GM19372 (cell line): ENCODE measurements around the gene FGF6.
"Not testable (repeated sequence)": the region's sequence is repeated elsewhere in the genome, so short reads cannot be mapped to it uniquely, and the experiment has no call there.

Experiments used
- ATAC-seq: cut with Tn5 transposase; IDR thresholded peaks from one replicate; pipeline ENCODE4 v1.9.1; 2021; ENCODE audit warnings: mild to moderate bottlenecking, low read depth, moderate library complexity; ENCODE audit not compliant: unreplicated experiment

The FGF6 gene

GRCh38 chr12:4421590-4422031, 24.0 kb downstream of the FGF6 start:
- no peak for ATAC-seq

- ATAC-seq = no peak
Measured at GRCh38 chr12:4420138-4420670, 25.4 kb downstream of the FGF6 start.

- ATAC-seq = no peak
Measured at GRCh38 chr12:4418913-4419312, 26.7 kb downstream of the FGF6 start.

GRCh38 chr12:4417936-4418335, 27.7 kb downstream of the FGF6 start:
- ATAC-seq = no peak

- no peak for ATAC-seq
Measured at GRCh38 chr12:4417455-4417854, 28.2 kb downstream of the FGF6 start.

GRCh38 chr12:4416276-4416675, 29.3 kb downstream of the FGF6 start:
- ATAC-seq = no peak

GRCh38 chr12:4412465-4412864, 33.1 kb downstream of the FGF6 start:
- ATAC-seq = no peak

GRCh38 chr12:4412056-4412455, 33.6 kb downstream of the FGF6 start:
- no peak for ATAC-seq

- ATAC-seq = no peak
Measured at GRCh38 chr12:4407136-4407535, 38.5 kb downstream of the FGF6 start.

GRCh38 chr12:4404877-4405637, 40.6 kb downstream of the FGF6 start:
- not testable (repeated sequence) for ATAC-seq

GRCh38 chr12:4402996-4403395, 42.6 kb downstream of the FGF6 start:
- ATAC-seq = no peak

GRCh38 chr12:4401117-4401516, 44.5 kb downstream of the FGF6 start:
- ATAC-seq = no peak

- ATAC-seq = no peak
Measured at GRCh38 chr12:4395818-4396217, 49.8 kb downstream of the FGF6 start.

GRCh38 chr12:4393211-4393610, 52.4 kb downstream of the FGF6 start:
- ATAC-seq = no peak

GRCh38 chr12:4392223-4392742, 53.3 kb downstream of the FGF6 start:
- ATAC-seq = no peak

GRCh38 chr12:4388662-4389061, 57.0 kb downstream of the FGF6 start:
- no peak for ATAC-seq

GRCh38 chr12:4388032-4388431, 57.6 kb downstream of the FGF6 start:
- ATAC-seq = no peak

- no peak for ATAC-seq
Measured at GRCh38 chr12:4387607-4388006, 58.0 kb downstream of the FGF6 start.

GRCh38 chr12:4386801-4387200, 58.8 kb downstream of the FGF6 start:
- no peak for ATAC-seq
